Memory B cell (primary cell): ENCODE results near the gene BNC2.

ENCODE experiments used
- ATAC-seq: fragments of 150-1000 bp; cut with Tn5 transposase; 2 replicates; pipeline ENCODE4 v1.10.0; 2021; ENCODE audit warnings: low read depth, mild to moderate bottlenecking, moderate library complexity
- DNase-seq, 2 donors: peaks; one replicate each; pipeline ENCODE4 v3.0.0; 2022; ENCODE audit warnings: low spot score in 2 of 2
- H3K27ac Mint-ChIP-seq: one replicate; pipeline ENCODE4 v1.8.0; 2022; ENCODE audit warnings: mild to moderate bottlenecking, moderate library complexity, mixed read lengths
- H3K27me3 Mint-ChIP-seq: one replicate; pipeline ENCODE4 v1.8.0; 2022; ENCODE audit warnings: mixed read lengths
- H3K36me3 Mint-ChIP-seq: one replicate; pipeline ENCODE4 v1.8.0; 2022; ENCODE audit warnings: mild to moderate bottlenecking, mixed read lengths
- H3K4me1 Mint-ChIP-seq: one replicate; pipeline ENCODE4 v1.8.0; 2022; ENCODE audit warnings: mixed read lengths
- H3K4me3 Mint-ChIP-seq: one replicate; pipeline ENCODE4 v1.8.0; 2022; ENCODE audit warnings: mild to moderate bottlenecking, moderate library complexity, mixed read lengths
- H3K9me3 Mint-ChIP-seq: one replicate; pipeline ENCODE4 v1.8.0; 2022; ENCODE audit warnings: mixed read lengths

BNC2 gene

DNA sequence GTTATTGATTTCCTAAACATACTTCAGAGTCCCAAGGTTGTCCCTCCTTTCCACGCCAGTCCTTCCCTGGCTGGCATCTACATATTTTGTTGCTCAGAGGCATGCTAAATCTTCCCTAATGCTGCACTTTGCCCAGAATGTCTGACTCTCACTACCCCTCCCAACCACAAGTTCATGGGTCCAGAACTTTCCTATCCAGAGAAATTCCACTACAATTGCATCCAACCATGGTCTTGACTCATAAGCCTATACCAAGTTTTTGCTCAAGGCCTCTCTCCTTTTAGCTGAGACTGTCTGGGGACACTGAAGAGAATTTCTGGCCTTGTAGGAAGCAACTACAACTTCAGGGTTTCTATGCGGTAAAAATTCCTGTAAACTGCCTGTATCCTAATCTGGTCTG is 206.3 kb downstream of the BNC2 start:
- Mint-ChIP-seq H3K27ac (no peak overlapping the region), H3K4me3 (no peak overlapping the region), H3K27me3 (no peaks in the 10 kb centered on the region), H3K36me3 (no peaks in the 10 kb centered on the region), H3K9me3 (peaks cover 7% of the 10 kb centered on the region), H3K4me1 (no peaks in the 10 kb centered on the region)
- no peak for ATAC-seq
- no peak for DNase-seq

DNA sequence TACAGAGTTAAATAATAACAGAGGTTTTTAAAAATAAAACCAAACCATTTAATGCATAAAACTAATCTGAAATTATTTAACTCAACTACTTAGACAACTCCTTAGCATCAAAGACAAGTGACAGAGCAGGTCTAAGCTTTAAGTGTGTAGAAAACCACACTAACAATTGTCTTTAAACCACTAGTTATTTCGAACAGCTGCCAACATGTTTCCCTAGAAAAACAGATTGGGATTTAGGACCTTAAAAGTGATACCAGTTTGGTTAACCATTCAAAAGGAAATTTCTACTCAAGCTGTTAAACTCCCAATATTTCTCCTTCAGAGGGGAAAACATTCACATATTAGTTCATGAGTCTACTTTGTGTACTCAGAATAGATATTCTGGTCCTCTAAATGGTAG is 208.7 kb downstream of the BNC2 start:
- Mint-ChIP-seq H3K27ac (no peak overlapping the region), H3K4me1 (no peaks in the 10 kb centered on the region), H3K4me3 (no peak overlapping the region), H3K27me3 (no peaks in the 10 kb centered on the region), H3K9me3 (peaks cover 13% of the 10 kb centered on the region), H3K36me3 (no peaks in the 10 kb centered on the region)
- DNase-seq (no peak), ATAC-seq (no peak)

- Mint-ChIP-seq H3K4me3 (no peak overlapping the region), H3K27me3 (no peaks in the 10 kb centered on the region), H3K27ac (no peak overlapping the region), H3K4me1 (no peaks in the 10 kb centered on the region), H3K9me3 (peaks cover 14% of the 10 kb centered on the region), H3K36me3 (no peaks in the 10 kb centered on the region)
- ATAC-seq (no peak), DNase-seq (no peak)
Measured at GRCh38 chr9:16659096-16659495, 211.4 kb downstream of the BNC2 start.

DNA sequence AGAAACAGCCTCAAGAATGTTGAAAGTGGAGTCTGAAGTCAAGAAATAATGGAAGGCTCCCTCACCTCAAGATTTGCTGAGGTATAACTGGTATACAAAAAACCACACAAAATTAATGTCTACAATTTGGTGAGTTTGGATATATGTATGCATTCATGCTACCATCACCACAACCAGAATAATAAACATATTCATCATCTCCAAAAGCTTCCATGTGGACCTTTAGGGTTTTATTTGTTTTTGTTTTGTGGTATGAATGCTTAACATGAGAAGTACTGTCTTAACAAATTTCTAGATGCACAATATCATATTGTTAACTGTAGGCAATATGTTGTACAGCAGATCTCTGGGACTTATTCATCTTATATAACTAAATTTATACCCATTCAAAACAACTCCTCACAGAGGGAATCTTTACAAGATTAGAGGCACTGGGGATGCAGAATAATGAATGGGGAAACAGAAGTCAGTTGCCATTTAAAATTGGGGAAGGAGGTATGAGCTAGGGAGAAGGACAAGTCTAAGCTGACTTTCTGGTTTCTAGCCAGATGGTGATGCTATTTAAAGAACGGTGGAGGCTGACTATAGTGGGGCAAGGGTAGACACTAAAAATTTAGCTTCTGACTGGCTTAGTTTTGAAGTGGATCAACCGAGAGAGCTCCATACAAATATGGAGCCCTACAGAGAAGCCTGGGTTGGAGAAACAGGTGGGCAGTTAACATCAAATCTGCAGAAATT is 213.9 kb downstream of the BNC2 start:
- Mint-ChIP-seq H3K36me3 (no peaks in the 10 kb centered on the region), H3K27ac (no peak overlapping the region), H3K4me3 (no peak overlapping the region), H3K27me3 (no peaks in the 10 kb centered on the region), H3K9me3 (peaks cover 16% of the 10 kb centered on the region), H3K4me1 (no peaks in the 10 kb centered on the region)
- no peak for DNase-seq
- no peak for ATAC-seq

DNA sequence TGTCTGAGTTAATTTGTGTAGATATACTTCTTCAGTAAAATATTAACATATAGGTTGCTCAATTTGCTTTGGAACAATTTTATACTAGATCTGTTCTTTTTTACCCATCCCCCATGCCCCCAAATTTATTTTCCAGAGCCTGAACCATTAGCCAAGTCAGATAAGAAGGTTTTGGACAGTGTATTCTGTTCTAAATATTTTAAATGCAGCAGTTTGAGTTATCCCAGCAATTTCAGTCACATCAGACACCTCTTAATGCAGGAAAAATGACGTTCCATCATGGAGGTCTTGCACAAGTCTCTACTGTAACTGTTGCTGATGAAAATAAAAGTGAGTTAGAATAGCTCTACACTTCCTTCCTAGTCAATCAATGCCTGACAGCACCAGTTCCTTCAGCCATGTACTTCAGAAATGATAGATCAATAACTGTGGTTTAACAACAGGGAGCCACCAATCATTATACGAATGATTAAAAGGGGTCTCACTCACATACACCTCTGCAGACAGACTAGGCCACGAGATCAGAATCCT is 215.8 kb downstream of the BNC2 start:
- no peak for ATAC-seq
- peaks cover 15% of the 10 kb centered on the region for H3K9me3 Mint-ChIP-seq
- no peaks in the 10 kb centered on the region for H3K36me3 Mint-ChIP-seq
- no peak overlapping the region for H3K27ac Mint-ChIP-seq
- H3K27me3 Mint-ChIP-seq, result no peaks in the 10 kb centered on the region
- no peaks in the 10 kb centered on the region for H3K4me1 Mint-ChIP-seq
- no peak for DNase-seq
- H3K4me3 Mint-ChIP-seq, result no peak overlapping the region

GRCh38 chr9:16653491-16654399 is 216.7 kb downstream of the BNC2 start:
- Mint-ChIP-seq H3K4me3 (no peak overlapping the region), H3K9me3 (peaks cover 13% of the 10 kb centered on the region), H3K27me3 (no peaks in the 10 kb centered on the region), H3K4me1 (no peaks in the 10 kb centered on the region), H3K36me3 (no peaks in the 10 kb centered on the region), H3K27ac (no peak overlapping the region)
- ATAC-seq (no peak), DNase-seq (no peak)

- no peak for ATAC-seq
- no peak overlapping the region for H3K27ac Mint-ChIP-seq
- H3K4me3 Mint-ChIP-seq, result no peak overlapping the region
- H3K27me3 Mint-ChIP-seq, result no peaks in the 10 kb centered on the region
- no peaks in the 10 kb centered on the region for H3K36me3 Mint-ChIP-seq
- no peaks in the 10 kb centered on the region for H3K4me1 Mint-ChIP-seq
- no peak for DNase-seq
- H3K9me3 Mint-ChIP-seq, result peaks cover 7% of the 10 kb centered on the region
Measured at GRCh38 chr9:16652582-16652981, 217.9 kb downstream of the BNC2 start.

DNA sequence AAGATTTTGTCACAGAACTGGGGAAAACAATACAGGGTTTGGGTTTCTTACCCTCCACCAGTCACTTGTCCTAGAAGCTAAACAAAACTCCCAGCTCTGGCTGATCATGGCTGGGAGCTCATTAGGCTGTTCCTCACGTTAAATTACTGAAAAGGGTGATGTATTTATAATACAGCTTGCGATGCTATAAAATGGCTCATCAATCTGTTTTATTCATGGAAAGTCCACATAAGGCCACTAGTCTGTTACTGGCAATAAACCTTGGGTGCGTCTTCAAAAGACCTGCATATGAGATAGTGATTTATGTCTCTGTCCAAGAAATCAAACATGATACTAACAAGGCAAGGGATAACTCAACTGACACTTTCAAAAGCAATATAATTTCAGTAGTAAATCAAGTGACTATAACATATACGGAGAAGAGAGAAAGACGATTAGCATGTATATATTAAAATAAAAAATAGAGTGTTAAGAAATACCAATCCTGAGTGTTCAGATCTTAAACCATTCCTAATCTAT is 219.0 kb downstream of the BNC2 start:
- DNase-seq (no peak), ATAC-seq (no peak)
- H3K4me1 Mint-ChIP-seq, result no peaks in the 10 kb centered on the region
- peaks cover 5% of the 10 kb centered on the region for H3K9me3 Mint-ChIP-seq
- no peak overlapping the region for H3K4me3 Mint-ChIP-seq
- H3K27me3 Mint-ChIP-seq, result no peaks in the 10 kb centered on the region
- H3K27ac Mint-ChIP-seq, result no peak overlapping the region
- H3K36me3 Mint-ChIP-seq, result no peaks in the 10 kb centered on the region

- no peaks in the 10 kb centered on the region for H3K36me3 Mint-ChIP-seq
- H3K4me1 Mint-ChIP-seq, result no peaks in the 10 kb centered on the region
- ATAC-seq (no peak), DNase-seq (no peak)
- no peak overlapping the region for H3K4me3 Mint-ChIP-seq
- H3K27me3 Mint-ChIP-seq, result no peaks in the 10 kb centered on the region
- H3K27ac Mint-ChIP-seq, result no peak overlapping the region
- peaks cover 1% of the 10 kb centered on the region for H3K9me3 Mint-ChIP-seq
Measured at GRCh38 chr9:16645970-16646369, 224.5 kb downstream of the BNC2 start.

GRCh38 chr9:16642421-16643109 is 227.9 kb downstream of the BNC2 start:
- no peak for DNase-seq

DNA sequence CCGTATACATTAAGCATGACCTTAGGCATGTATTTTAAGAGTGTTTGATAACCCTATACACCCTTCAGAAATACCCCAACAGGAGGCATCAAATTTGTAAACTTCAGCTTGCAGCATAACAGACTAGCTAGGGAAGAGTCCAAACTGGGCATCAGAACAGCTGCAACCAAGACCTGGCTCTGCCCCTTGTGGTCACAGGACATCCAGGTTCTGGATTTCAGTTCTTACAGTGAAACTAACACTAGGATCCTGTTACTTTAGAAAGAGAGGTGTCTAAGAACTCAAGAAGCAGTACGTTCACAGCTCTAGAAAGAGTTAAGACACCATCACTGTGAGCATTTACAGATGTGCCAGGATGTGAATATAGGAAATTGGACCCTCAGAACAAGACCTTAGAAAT is 229.8 kb downstream of the BNC2 start:
- Mint-ChIP-seq H3K9me3 (no peaks in the 10 kb centered on the region), H3K4me1 (no peaks in the 10 kb centered on the region), H3K4me3 (no peak overlapping the region), H3K27ac (no peak overlapping the region), H3K36me3 (no peaks in the 10 kb centered on the region), H3K27me3 (no peaks in the 10 kb centered on the region)
- ATAC-seq (no peak), DNase-seq (no peak)

More at GRCh38 chr9:16642421-16643109, 227.9 kb downstream of the BNC2 start:
- Mint-ChIP-seq H3K36me3 (no peaks in the 10 kb centered on the region), H3K27ac (no peak overlapping the region), H3K9me3 (peaks cover 1% of the 10 kb centered on the region), H3K4me3 (no peak overlapping the region), H3K27me3 (no peaks in the 10 kb centered on the region), H3K4me1 (no peaks in the 10 kb centered on the region)
- ATAC-seq, result no peak

DNA sequence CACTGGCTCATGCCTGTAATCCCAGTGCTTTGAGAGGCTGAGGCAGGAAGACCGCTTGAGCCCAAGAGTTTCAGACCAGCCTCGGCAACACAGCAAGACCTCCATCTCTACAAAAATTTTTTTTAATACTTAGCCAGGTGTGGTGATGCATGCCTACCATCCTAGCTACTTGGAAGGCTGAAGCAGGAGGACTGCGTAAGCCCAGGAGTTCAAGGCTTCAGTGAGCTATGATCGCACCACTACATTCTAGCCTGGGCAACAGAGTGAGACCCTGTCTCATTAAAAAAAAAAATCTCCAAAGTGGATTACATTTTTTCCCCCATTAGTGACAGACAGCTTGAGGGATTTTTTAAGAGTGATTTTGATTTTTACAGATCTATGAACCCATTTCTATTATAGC is 230.8 kb downstream of the BNC2 start:
- Mint-ChIP-seq H3K27me3 (no peaks in the 10 kb centered on the region), H3K4me3 (no peak overlapping the region), H3K4me1 (no peaks in the 10 kb centered on the region), H3K9me3 (no peaks in the 10 kb centered on the region), H3K27ac (no peak overlapping the region), H3K36me3 (no peaks in the 10 kb centered on the region)
- ATAC-seq (no peak), DNase-seq (no peak)

GRCh38 chr9:16637911-16638310 is 232.6 kb downstream of the BNC2 start:
- H3K36me3 Mint-ChIP-seq, result no peaks in the 10 kb centered on the region
- H3K4me1 Mint-ChIP-seq, result no peaks in the 10 kb centered on the region
- DNase-seq (no peak), ATAC-seq (no peak)
- no peak overlapping the region for H3K27ac Mint-ChIP-seq
- H3K4me3 Mint-ChIP-seq, result no peak overlapping the region
- H3K27me3 Mint-ChIP-seq, result no peaks in the 10 kb centered on the region
- no peaks in the 10 kb centered on the region for H3K9me3 Mint-ChIP-seq

DNA sequence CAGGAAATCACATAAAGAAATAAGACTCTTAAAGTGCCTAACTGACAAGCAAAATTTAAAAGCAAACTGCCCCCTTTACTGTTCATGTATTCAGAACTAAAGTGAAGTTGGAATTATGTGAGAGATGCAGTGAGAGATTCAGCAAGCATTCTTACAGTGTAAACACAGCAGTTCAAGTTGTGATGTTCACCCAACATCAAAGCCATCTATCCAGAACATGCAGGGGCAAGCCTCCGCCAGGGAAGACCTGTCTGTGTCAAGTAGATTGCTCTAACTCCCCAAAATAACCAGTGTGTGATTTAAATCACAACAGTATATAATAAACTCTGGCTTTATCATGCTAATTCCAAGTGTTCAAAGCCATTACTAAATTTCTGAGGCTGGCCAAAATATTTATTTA is 233.3 kb downstream of the BNC2 start:
- no peaks in the 10 kb centered on the region for H3K27me3 Mint-ChIP-seq
- no peak overlapping the region for H3K27ac Mint-ChIP-seq
- ATAC-seq, result no peak
- no peaks in the 10 kb centered on the region for H3K36me3 Mint-ChIP-seq
- H3K4me3 Mint-ChIP-seq, result no peak overlapping the region
- H3K9me3 Mint-ChIP-seq, result no peaks in the 10 kb centered on the region
- H3K4me1 Mint-ChIP-seq, result no peaks in the 10 kb centered on the region
- DNase-seq, result no peak
